Superior temporal gyrus (tissue), 1 donor: Measurements from ENCODE around the gene TLR1.
"Not testable (repeated sequence)": the region's sequence is repeated elsewhere in the genome, so short reads cannot be mapped to it uniquely, and the experiment has no call there.

Experiments used
- DNase-seq: peaks from one replicate; pipeline ENCODE4 v3.0.0-alpha.2; 2016; ENCODE audit errors: extremely low spot score

TLR1 gene

GRCh38 chr4:38804654-38805295, at the start of gene TLR1:
Gene TLR1 (minus strand): TSS chr4:38804791. CDS start chr4:38798831, 5,960 bp downstream.
- DNase-seq, result peak; percentile 88

GRCh38 chr4:38846015-38846414, 41.4 kb upstream of the TLR1 start:
- no peak for DNase-seq

GRCh38 chr4:38842994-38843393, 38.4 kb upstream of the TLR1 start:
- DNase-seq, result no peak

- no peak for DNase-seq
These were observed 33.3 kb upstream of the TLR1 start for GRCh38 chr4:38837849-38838248.

GRCh38 chr4:38837334-38837733, 32.7 kb upstream of the TLR1 start:
- no peak for DNase-seq

- no peak for DNase-seq
These were observed 30.0 kb upstream of the TLR1 start for GRCh38 chr4:38834570-38834969.

- DNase-seq, result no peak
These were observed 28.3 kb upstream of the TLR1 start for GRCh38 chr4:38832624-38833528.

- no peak for DNase-seq
These were observed 27.6 kb upstream of the TLR1 start for GRCh38 chr4:38832206-38832605.

- no peak for DNase-seq
These were observed 27.1 kb upstream of the TLR1 start for GRCh38 chr4:38831653-38832052.

- no peak for DNase-seq
These were observed 24.6 kb upstream of the TLR1 start for GRCh38 chr4:38829237-38829636.

GRCh38 chr4:38823766-38824165, 19.2 kb upstream of the TLR1 start:
- no peak for DNase-seq

- DNase-seq, result no peak
These were observed 18.2 kb upstream of the TLR1 start for GRCh38 chr4:38822748-38823303.

- no peak for DNase-seq
These were observed 17.1 kb upstream of the TLR1 start for GRCh38 chr4:38821739-38822138.

- DNase-seq, result no peak
These were observed 15.9 kb upstream of the TLR1 start for GRCh38 chr4:38820329-38821061.

GRCh38 chr4:38819569-38819968, 15.0 kb upstream of the TLR1 start:
- no peak for DNase-seq

- no peak for DNase-seq
These were observed 13.9 kb upstream of the TLR1 start for GRCh38 chr4:38818441-38818976.

GRCh38 chr4:38815885-38816782, 11.5 kb upstream of the TLR1 start:
- DNase-seq, result peak; percentile 52

- DNase-seq, result no peak
These were observed 9.8 kb upstream of the TLR1 start for GRCh38 chr4:38814386-38814785.

GRCh38 chr4:38811297-38811696, 6.7 kb upstream of the TLR1 start:
- DNase-seq, result no peak

- not testable (repeated sequence) for DNase-seq
These were observed 2.9 kb upstream of the TLR1 start for GRCh38 chr4:38807462-38807861.

- DNase-seq, result not testable (repeated sequence)
These were observed 1.7 kb upstream of the TLR1 start for GRCh38 chr4:38806251-38806650.
